ENCODE results near the gene SLC35F2.

SLC35F2 gene

DNA sequence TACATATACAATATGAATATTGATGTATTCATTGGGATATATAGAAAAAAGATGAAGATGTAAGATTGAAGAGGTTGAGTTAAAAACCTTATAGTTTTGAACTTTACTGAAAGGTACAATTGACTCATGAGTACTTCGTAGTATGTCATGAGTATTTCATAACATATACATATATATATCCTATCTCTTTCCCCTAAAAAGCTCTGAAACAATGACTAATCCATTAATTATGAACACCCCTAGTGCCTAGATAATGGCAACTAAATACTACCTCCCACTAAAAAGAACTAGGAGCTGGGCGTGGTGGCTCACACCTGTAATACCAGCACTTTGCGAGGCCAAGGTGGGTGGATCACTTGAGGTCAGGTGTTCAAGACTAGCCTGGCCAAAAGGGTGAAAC lies 31.5 kb downstream of the SLC35F2 start:
- H2AFZ ChIP-seq (ENCODE audit: low read depth, low read length), result no peak overlapping the region
- no peaks in the 10 kb centered on the region for H3K9me3 ChIP-seq (ENCODE audit: low read length)
- no peaks in the 10 kb centered on the region for H3K36me3 ChIP-seq (ENCODE audit: insufficient read depth, low read length)
- no peaks in the 10 kb centered on the region for H3K27me3 ChIP-seq (ENCODE audit: insufficient read depth, low read length)
- H3K4me3 ChIP-seq (ENCODE audit: low read length), result no peak overlapping the region
- no peaks in the 10 kb centered on the region for H3K4me1 ChIP-seq (ENCODE audit: insufficient read depth, low read length)

DNA sequence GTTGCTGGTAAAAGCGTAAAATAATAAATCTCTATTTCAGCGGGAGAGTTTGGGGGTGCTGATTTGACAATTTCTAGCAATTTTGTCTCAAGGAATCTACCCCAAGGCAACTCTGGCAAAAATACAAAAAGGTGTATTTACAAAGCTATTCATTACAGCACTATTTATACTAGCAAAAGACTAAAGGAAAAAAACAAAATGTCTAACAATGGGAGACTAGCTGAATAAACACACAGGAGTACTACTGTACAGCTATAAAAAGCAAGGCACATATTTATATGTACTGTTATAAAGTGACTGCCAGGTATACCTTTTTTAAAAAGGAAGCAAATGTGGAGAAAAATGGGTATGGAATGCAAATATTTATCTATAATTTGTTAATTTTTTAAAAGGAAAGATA lies 32.7 kb downstream of the SLC35F2 start:
- H3K27me3 ChIP-seq (ENCODE audit: insufficient read depth, low read length), result no peaks in the 10 kb centered on the region
- no peak overlapping the region for H3K4me3 ChIP-seq (ENCODE audit: low read length)
- H3K4me1 ChIP-seq (ENCODE audit: insufficient read depth, low read length), result no peaks in the 10 kb centered on the region
- H3K36me3 ChIP-seq (ENCODE audit: insufficient read depth, low read length), result no peaks in the 10 kb centered on the region
- H2AFZ ChIP-seq (ENCODE audit: low read depth, low read length), result no peak overlapping the region
- no peaks in the 10 kb centered on the region for H3K9me3 ChIP-seq (ENCODE audit: low read length)

DNA sequence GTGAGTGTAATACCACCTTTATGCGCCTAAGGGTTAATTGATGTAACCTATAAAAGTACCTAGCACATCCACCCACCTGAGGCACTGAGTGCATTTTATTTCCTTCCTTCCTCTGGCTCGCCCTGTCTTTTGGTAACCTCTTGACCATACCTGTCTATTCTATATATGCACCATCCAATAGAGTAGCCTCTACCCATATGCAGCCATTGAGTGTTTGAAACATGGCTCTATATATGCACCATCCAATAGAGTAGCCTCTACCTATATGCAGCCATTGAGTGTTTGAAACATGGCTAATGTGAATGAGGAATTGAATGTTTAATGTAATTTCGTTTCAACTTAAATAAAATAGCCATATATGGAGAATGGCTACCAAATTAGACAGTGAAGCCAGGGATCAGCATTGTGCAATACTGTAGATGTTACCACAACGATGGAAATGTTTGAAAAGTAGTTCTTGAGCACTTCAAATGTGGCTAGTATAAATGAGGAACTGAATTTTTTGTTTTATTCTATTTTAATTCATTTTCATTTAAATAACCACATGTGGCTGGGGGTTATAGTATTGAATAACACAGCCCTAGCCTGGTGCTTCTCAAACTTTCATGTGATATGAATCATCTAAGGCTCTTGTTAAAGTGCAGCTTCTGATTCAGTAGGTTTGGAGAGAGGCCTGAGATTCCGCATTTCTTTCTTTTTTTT lies 33.8 kb downstream of the SLC35F2 start:
- no peak overlapping the region for H2AFZ ChIP-seq (ENCODE audit: low read depth, low read length)
- H3K4me1 ChIP-seq (ENCODE audit: insufficient read depth, low read length), result no peaks in the 10 kb centered on the region

DNA sequence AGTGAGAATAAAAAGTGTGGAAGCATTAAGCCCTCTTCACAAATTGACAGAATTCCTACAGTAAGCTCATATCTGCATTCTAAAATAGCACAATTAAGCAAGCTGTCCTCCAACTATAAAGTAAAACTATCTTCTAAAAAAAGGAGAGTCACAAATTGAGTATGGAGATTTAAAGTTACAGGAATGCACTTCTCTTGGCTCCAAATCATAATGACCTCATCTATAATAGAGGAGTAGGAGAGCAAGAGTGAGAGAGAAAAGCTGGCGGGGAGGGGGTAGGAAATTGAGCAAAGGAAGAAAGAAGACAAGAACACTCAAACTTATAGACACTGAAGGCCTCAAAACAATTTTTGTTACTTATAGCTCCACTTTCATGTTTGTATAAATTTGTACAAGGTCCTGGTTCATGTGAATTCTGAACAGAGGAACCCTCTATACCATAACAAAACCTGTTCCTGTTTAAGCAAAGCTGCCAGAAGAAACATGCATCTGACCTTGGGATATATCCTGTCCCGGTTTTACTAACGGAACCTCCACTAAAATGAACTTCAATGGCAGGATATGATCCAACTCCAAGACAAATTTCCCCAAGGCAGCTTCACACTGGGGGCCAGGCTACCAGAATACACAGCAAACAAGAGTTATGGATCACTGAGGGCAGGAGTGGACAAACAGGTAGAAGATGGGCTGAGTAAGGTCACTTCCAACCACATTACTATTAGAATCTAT lies 37.2 kb downstream of the SLC35F2 start:
- H2AFZ ChIP-seq (ENCODE audit: low read depth, low read length), result no peak overlapping the region
- no peaks in the 10 kb centered on the region for H3K4me1 ChIP-seq (ENCODE audit: insufficient read depth, low read length)
- H3K27me3 ChIP-seq (ENCODE audit: insufficient read depth, low read length), result no peaks in the 10 kb centered on the region
- no peaks in the 10 kb centered on the region for H3K9me3 ChIP-seq (ENCODE audit: low read length)
- H3K36me3 ChIP-seq (ENCODE audit: insufficient read depth, low read length), result no peaks in the 10 kb centered on the region
- H3K4me3 ChIP-seq (ENCODE audit: low read length), result no peak overlapping the region

More for the DNA sequence above, 33.8 kb downstream of the SLC35F2 start:
- no peaks in the 10 kb centered on the region for H3K36me3 ChIP-seq (ENCODE audit: insufficient read depth, low read length)
- no peaks in the 10 kb centered on the region for H3K9me3 ChIP-seq (ENCODE audit: low read length)
- H3K4me3 ChIP-seq (ENCODE audit: low read length), result no peak overlapping the region
- no peaks in the 10 kb centered on the region for H3K27me3 ChIP-seq (ENCODE audit: insufficient read depth, low read length)

DNA sequence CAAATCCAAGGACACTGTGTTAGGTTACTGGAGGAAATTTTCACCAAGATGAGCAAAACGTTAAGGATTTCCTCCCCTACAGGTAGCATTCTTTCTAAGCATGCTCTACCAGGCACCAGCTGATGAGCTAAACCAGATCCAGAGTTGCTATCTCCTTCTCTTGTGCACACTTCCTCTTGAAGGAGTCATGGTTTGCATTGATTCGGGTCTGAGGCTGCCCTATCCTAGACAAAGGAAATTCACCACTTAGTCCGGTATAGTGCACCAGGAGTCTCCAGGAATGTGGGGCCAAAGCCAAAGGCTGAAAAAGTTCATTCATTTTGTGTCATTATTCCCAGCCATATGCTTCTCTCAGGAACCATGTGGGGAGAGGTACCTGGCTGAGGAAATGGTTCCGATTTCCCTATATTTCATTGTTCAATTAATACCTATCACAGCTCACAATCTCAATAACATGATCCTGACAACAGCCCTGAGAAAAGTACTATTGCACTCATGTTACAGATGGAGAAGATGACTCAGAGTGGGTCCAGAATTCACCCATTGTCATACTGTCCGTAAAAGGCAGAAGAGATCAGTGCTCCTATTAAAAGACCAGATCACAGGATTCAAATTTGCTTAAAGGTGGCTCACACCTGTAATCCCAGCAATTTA lies 39.1 kb downstream of the SLC35F2 start:
- Histone ChIP-seq H3K4me1 (ENCODE audit: insufficient read depth, low read length) (no peaks in the 10 kb centered on the region), H2AFZ (ENCODE audit: low read depth, low read length) (no peak overlapping the region), H3K4me3 (ENCODE audit: low read length) (no peak overlapping the region), H3K9me3 (ENCODE audit: low read length) (no peaks in the 10 kb centered on the region), H3K27me3 (ENCODE audit: insufficient read depth, low read length) (no peaks in the 10 kb centered on the region), H3K36me3 (ENCODE audit: insufficient read depth, low read length) (no peaks in the 10 kb centered on the region)

DNA sequence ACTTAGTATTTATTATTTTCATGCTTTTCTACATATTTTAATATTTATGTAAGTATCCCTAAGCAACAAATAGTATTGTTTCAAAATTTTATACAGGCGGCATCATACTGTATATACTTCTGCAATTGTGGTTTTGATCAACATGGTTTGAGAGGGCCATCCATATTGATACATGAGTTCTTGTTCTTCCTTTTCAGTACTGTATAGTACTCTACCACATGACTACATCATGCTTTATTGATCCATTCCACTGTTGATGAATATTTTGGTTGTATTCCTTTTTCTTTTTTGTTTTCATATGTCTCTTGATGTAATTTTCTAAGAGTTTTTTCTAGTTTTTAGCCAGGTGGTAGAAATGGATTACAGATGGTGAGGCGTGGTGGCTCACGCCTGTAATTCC lies 40.1 kb downstream of the SLC35F2 start:
- Histone ChIP-seq H3K36me3 (ENCODE audit: insufficient read depth, low read length) (no peaks in the 10 kb centered on the region), H3K27me3 (ENCODE audit: insufficient read depth, low read length) (no peaks in the 10 kb centered on the region), H2AFZ (ENCODE audit: low read depth, low read length) (no peak overlapping the region), H3K4me1 (ENCODE audit: insufficient read depth, low read length) (no peaks in the 10 kb centered on the region), H3K9me3 (ENCODE audit: low read length) (no peaks in the 10 kb centered on the region), H3K4me3 (ENCODE audit: low read length) (no peak overlapping the region)

DNA sequence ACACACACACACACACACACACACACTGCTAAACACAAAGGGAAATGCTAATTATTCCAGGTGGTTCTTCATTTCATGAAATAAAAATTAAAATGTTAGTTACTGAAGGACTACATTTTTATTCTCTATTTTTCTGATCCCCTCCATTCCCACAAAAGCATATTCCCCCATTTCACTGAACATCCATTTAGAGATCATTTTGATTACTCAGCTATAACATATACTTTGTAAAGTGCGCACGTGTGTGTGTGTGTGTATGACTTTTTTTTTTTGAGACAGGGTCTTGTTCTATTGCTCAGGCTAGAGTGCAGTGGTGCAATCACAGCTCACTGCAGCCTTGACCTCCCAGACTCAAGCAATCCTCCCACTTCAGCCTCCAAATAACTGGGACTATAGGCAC lies 42.6 kb downstream of the SLC35F2 start:
- Histone ChIP-seq H3K9me3 (ENCODE audit: low read length) (no peaks in the 10 kb centered on the region), H2AFZ (ENCODE audit: low read depth, low read length) (no peak overlapping the region), H3K4me3 (ENCODE audit: low read length) (no peak overlapping the region), H3K4me1 (ENCODE audit: insufficient read depth, low read length) (no peaks in the 10 kb centered on the region), H3K27me3 (ENCODE audit: insufficient read depth, low read length) (no peaks in the 10 kb centered on the region), H3K36me3 (ENCODE audit: insufficient read depth, low read length) (no peaks in the 10 kb centered on the region)

DNA sequence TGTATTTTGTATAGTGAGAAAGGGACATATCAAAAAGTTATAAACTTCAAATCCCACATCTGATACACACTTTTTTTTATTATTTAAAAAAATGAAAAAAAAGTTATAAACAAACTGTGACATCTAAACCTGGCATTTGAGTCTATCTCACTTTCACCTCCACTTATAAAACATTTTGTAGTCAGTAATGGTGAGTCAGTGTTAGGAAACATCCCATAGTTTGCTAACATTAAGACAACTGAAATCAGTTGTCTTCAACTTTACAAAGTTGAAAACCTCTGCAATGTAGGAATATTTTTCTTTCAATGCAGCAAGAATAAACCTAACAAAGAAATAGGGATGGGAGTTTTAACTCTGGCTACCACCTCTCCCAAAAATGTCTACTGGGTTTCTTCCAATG lies 47.7 kb downstream of the SLC35F2 start:
- no peaks in the 10 kb centered on the region for H3K36me3 ChIP-seq (ENCODE audit: insufficient read depth, low read length)
- no peaks in the 10 kb centered on the region for H3K9me3 ChIP-seq (ENCODE audit: low read length)
- no peaks in the 10 kb centered on the region for H3K27me3 ChIP-seq (ENCODE audit: insufficient read depth, low read length)
- H2AFZ ChIP-seq (ENCODE audit: low read depth, low read length), result no peak overlapping the region
- no peak overlapping the region for H3K4me3 ChIP-seq (ENCODE audit: low read length)
- no peaks in the 10 kb centered on the region for H3K4me1 ChIP-seq (ENCODE audit: insufficient read depth, low read length)

DNA sequence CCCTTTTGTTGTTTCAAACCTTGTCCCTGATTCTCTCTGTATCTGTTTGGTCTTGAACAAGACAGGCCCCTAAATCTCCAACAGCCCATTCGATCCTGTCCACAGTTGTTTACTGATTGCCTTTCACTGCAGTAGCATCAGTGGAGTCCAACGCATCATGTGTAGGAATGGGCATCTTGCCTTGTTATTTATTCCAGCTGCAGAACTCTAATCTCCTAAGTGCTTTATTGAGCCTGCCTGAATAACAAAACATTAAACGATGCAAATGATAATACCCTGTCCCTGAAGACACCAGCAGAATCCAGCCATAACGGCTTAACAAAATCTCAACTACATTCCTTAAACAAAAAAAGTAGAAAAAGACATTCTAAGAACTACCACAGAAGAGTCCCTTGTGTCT lies 50.1 kb downstream of the SLC35F2 start:
- H3K9me3 ChIP-seq (ENCODE audit: low read length), result no peaks in the 10 kb centered on the region
- H3K27me3 ChIP-seq (ENCODE audit: insufficient read depth, low read length), result no peaks in the 10 kb centered on the region
- no peaks in the 10 kb centered on the region for H3K36me3 ChIP-seq (ENCODE audit: insufficient read depth, low read length)
- H3K4me1 ChIP-seq (ENCODE audit: insufficient read depth, low read length), result no peaks in the 10 kb centered on the region
- no peak overlapping the region for H3K4me3 ChIP-seq (ENCODE audit: low read length)
- no peak overlapping the region for H2AFZ ChIP-seq (ENCODE audit: low read depth, low read length)

DNA sequence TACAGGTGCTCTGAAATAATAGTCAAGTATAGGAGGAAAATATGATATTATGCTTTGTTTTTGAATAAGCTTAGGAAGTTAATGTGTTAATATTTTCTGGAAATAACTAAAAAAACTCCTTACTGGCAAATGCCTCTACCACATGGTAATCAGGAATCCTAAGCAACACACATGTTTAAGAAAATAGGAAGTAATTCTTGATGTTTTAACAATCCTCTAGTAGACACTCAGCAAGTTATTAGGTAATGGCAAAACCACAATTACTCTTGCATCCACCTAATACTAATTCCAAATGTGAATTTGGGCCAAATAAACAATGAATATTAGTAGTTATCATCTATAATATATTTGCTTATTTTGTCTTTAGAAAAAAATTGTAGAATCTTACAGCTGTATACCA lies 53.6 kb downstream of the SLC35F2 start:
- no peak overlapping the region for H3K4me3 ChIP-seq (ENCODE audit: low read length)
- H3K9me3 ChIP-seq (ENCODE audit: low read length), result no peaks in the 10 kb centered on the region
- no peaks in the 10 kb centered on the region for H3K27me3 ChIP-seq (ENCODE audit: insufficient read depth, low read length)
- no peaks in the 10 kb centered on the region for H3K36me3 ChIP-seq (ENCODE audit: insufficient read depth, low read length)
- H2AFZ ChIP-seq (ENCODE audit: low read depth, low read length), result no peak overlapping the region
- no peaks in the 10 kb centered on the region for H3K4me1 ChIP-seq (ENCODE audit: insufficient read depth, low read length)

DNA sequence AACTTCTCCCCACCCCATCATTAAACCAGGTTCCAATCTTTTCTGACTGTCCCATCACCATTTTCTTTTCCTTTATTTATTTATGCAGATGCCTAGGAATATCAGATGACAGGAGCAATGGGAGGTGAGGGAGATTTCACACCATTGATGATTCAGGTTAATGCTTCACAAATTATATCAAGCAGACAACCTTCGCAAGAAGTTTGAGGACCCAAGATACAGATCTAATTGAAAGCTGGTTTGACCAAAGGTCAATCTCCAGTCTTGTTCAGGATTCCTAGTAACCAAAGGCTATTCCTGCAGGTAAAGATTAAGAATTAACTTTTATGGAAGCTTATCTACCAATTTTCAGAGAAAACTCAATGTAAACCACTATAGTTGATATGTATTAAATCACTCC lies 54.4 kb downstream of the SLC35F2 start:
- Histone ChIP-seq H3K4me3 (ENCODE audit: low read length) (no peak overlapping the region), H3K36me3 (ENCODE audit: insufficient read depth, low read length) (no peaks in the 10 kb centered on the region), H3K27me3 (ENCODE audit: insufficient read depth, low read length) (no peaks in the 10 kb centered on the region), H3K4me1 (ENCODE audit: insufficient read depth, low read length) (no peaks in the 10 kb centered on the region), H3K9me3 (ENCODE audit: low read length) (no peaks in the 10 kb centered on the region), H2AFZ (ENCODE audit: low read depth, low read length) (no peak overlapping the region)

DNA sequence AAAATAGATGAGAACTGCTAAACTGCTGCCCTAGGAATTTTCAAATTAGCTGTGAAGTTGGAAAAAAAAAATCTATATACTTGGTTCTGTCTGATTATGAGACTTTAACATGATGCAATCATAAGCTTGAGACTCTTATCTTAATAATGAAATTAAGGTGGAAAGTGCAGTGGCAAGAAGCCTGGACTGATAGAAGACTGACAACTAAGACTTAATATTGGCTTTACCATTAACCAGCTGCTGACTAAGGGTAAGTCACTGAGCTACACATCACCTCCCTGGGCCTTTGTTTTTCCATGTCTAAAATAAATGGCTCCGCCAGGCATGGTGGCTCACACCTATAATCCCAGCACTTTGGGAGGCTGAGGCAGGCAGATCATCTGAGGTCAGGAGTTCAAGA lies 56.9 kb downstream of the SLC35F2 start:
- Histone ChIP-seq H3K36me3 (ENCODE audit: insufficient read depth, low read length) (no peaks in the 10 kb centered on the region), H3K9me3 (ENCODE audit: low read length) (no peaks in the 10 kb centered on the region), H3K4me3 (ENCODE audit: low read length) (no peak overlapping the region), H3K27me3 (ENCODE audit: insufficient read depth, low read length) (no peaks in the 10 kb centered on the region), H3K4me1 (ENCODE audit: insufficient read depth, low read length) (no peaks in the 10 kb centered on the region), H2AFZ (ENCODE audit: low read depth, low read length) (no peak overlapping the region)

DNA sequence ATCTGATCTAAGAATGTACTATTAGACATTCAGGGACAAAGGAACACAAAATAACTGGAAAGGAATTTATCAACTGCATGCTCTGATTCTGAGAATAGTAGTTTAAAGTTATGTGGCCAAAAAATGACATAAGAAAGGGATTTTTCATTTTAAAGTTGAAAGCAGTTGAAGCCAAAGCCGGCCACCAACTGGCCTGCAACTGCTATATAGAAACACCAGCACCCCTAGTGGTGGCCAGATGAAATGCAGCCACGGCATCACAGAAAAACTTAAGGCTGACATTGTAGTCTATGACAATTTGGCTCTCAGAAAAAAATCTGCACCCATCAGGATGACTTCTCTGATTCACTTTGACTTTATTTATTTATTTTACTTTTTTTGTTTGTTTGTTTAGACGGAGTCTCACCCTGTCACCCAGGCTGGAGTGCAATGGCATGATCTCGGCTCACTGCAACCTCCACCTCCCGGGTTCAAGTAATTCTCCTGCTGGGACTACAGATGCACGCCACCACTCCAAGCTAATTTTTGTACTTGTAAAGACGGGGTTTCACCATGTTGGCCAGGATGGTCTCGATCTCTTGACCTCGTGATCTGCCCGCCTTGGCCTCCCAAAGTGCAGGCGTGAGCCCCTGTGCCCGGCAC lies 59.2 kb downstream of the SLC35F2 start:
- Histone ChIP-seq H2AFZ (ENCODE audit: low read depth, low read length) (no peak overlapping the region), H3K4me3 (ENCODE audit: low read length) (no peak overlapping the region), H3K4me1 (ENCODE audit: insufficient read depth, low read length) (no peaks in the 10 kb centered on the region), H3K36me3 (ENCODE audit: insufficient read depth, low read length) (no peaks in the 10 kb centered on the region), H3K9me3 (ENCODE audit: low read length) (no peaks in the 10 kb centered on the region), H3K27me3 (ENCODE audit: insufficient read depth, low read length) (no peaks in the 10 kb centered on the region)
